Measurements from ENCODE around the gene SPTSSB. TPM values are rescaled to one million over a fixed set of nuclear protein-coding genes. Genes with fewer than 3 reads are reported as not detected.

The SPTSSB gene
- polyA plus RNA-seq, 1 donor, result 4.7 TPM

Other genes starting within 250 kb of the SPTSSB start
- 59.0 TPM for gene NMD3, start 150.2 kb downstream of the SPTSSB start, polyA plus RNA-seq (ENCODE audit: insufficient read length)
- gene OTOL1, start 125.3 kb upstream of the SPTSSB start, polyA plus RNA-seq (ENCODE audit: insufficient read length), result not detected